Activated CD4-positive, alpha-beta T cell treated with anti-CD3 and anti-CD28 coated beads for 24 hours (primary cell): ENCODE data around the gene ATXN2.
A peak's percentile ranks its signal among the peaks of the same experiment; 100 is the strongest.

ENCODE experiments used
- DNase-seq, 2 donors: peaks; one replicate each; pipeline ENCODE4 v3.0.0-alpha.2; 2020; ENCODE audit warnings: low read depth in 2 of 2

Gene ATXN2

DNA sequence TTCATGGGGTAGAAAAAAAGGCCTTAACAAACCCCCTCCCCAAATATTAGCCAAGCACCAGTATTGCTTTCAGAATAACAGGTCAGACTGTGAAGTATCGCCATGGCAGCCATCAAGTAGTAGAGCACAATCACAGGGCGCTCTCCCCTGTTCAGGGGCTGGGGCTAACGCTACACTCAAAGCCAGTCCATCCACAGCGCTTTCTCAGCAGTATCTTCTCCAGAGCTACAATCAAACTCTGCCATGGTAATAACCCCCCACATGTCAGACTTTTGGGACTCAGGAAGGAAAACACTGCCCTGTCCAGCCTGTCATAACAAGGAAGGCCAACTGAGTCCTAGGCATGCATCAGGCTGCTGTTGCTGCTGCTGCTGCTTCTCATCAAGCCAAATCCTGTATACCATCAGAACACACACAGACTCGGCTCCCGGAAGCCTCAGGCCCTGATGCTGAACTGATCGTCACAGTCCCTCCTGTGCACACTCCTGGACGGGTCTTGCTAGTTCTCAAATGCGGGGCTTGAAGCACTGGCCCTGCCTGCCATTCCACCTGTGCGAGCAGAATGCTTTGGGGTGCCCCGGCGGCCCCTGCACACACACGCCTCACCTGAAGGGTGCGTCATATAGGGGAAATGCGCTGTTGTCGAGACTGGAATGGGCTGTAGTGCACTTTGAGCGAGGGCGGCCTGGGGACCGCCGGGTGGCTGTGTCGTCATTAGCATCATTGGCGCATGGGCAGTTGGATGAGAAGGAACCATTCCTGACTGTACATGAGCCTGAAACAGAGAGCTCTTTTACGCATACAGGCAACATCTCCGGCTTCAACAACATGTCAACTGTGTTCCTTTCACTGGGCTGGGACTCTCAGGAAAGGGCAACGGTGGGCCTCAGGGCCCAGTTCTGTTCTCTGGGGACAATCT, 145.8 kb downstream of the ATXN2 start:
- no peak for DNase-seq

DNA sequence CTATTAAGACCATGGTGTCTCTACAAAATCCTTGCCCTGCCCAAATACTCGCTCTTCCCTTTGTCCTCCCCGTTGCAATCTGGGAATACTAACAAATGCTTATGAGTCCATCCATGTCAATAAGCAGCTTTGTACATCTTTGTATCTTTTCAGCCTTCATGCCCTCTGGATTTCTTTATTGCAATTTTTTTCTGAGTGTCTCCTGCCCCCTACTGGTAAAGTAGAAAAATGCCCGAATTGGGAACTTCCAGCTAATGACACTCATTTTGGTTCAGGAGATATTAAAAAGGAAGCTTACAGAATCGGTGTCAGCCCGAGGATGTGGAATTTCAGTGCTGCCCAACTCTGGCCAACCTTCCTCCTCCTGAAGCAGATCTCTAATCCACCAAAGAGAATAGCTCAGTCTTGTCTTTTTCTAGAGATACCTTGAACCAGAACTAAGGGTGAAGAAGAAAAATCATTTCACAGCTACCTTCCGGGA, 147.4 kb downstream of the ATXN2 start:
- no peak for DNase-seq

DNA sequence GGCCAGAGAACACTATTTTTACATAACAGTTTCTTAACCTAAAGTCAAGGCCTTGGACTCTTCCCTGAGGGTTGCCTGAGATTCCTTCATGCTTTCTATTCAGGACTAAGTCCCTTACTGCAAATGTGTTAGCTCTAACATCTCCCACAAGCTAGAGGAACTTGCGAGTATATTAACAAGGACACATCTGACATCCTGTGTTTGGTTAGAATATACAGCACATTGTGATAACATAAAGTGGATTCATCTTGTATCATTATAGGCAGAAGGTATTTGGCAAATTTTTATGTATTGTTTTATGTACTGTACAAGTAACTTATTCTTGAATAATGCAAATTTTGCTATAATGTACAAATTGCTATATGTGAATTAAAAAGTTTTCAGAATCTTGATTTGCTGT, 147.9 kb downstream of the ATXN2 start:
- DNase-seq = no peak

DNA sequence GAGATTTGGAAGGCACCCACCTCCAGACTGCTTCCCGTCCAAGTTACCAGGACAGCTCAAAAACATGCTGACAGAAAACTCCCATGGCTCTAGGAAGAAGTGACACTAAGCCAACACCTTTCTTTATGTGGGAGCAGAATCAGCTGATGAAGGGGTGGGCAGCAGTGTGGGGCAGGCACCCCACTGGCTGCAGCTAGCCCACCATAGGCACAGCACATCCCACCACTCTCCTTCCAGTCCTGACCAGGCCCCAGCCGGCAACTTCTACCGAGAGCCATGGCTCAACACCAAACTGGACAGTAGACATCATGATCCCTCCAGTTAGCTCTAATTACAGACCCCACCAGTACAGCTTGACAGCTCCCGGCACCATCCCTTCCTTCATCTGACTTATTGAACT, 148.4 kb downstream of the ATXN2 start:
- no peak for DNase-seq

DNA sequence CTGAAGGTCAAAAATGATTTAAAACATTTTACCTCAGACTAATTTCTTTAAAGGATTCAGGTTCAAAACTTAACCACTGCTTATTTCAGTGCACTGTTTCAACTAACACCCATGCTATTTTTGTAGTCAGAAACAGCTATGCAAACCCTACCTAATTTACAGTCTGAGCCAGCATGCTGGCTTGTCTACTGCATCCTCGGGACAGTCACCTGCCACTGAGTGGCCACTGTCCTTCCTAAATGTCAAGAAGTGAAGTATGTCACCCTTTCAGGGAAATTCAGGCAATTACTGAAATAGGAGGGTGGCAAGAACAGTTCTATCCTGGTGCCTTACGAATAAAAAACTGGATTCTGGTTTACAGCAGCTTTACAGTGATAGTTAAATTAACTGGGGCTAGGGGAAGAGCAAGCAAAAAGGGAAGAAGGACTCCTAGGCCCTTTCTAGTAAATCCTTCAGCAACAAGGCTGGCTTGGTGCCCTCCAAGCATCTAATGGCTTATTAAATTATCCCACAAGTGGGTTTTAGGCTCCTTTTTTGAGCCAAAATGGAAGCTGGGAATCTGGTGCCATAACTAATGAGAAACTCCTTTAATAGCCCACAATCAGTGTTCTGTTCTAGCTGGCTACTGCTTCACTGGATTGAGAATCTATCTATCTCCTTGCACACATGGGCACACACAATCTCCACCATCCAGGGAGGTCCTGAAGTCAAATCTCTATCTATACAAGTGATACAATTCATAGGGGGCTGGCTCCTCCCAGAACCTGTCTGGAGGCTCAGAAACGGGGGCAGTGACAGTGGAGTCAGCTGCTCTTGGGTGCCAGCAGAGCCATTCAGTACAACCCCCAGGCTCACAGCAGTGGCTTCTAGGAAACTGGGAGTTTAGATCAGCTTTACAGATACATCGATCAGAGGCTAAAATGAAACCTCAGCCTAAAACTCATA, 150.0 kb downstream of the ATXN2 start:
- DNase-seq = no peak

GRCh38 chr12:111448266-111448830, 150.8 kb downstream of the ATXN2 start:
- DNase-seq = no peak

- no peak for DNase-seq
Measured at GRCh38 chr12:111447571-111448265, 151.4 kb downstream of the ATXN2 start.

GRCh38 chr12:111446631-111447570, 152.2 kb downstream of the ATXN2 start:
- DNase-seq = no peak

DNA sequence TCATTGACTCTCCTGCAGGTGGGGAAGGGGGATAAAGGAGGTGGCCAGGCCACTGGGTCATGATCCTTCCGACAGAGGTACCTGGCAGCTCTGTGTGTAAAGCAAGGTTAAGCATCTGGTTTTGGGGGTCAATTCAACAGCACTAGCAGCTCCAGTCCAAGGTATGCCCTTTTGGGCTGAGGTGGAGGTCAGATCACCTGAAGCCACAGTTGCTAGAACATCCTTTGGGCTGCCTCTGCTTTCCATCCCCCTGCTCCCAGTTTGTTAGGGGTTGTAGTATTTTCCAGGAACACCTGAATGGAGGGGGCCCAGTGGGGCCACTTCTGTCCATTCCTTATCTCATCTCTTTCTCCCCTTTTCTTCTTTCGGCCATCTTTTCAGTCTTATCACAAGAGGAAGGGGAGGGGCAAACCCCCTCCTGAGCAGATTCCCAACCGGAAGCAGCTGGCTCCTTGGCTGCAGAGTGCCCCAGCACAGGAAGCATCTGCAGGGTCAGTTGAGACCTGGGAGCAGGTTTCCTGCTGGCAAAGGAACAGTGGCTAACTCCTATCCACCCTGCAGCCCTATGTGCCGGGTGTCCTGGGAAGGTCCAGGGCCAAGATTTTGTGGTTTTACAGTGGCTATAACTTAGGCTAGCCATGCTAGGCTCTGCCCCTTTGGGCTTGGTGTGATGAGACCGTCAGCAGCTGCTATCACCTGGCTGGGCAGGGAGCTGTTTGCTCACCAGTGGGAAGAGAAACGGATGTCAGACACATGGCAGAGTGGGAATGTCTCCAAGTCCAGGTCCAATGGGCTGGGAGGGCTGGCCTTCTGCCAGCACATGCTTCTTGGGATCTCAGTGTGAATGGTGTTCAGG, 153.2 kb downstream of the ATXN2 start:
- no peak for DNase-seq

- DNase-seq = peak; percentile 75 to 79
Measured at GRCh38 chr12:111444925-111445725, 154.0 kb downstream of the ATXN2 start.

DNA sequence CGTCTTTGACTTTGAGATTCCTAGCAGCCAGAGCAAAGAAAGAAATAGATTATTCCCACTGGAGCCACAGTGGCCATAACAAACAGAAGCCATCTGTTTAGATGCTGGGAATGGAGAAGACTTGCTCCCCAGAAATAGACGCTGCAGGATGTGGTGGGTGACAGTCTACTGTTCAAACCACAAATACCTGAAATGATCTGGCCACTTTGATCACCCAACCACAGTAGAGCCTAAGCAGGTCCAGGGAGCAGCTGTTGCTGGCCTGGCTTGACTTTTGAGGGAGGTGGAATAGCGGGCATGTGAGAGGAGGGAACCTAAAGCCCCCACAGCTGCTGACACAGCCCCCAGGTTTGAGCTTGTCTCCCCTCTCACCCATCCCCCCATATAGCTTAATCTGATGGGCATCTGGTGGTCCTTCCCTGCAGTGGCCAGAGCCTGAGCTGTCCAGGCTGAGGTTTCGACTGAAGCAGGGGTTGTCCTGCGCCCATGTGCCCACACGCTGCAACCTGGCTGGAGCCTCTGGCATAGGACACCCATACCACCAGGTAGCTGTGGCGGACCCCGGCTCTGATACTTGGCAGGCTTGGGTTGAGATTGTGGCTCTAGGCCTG, 154.7 kb downstream of the ATXN2 start:
- DNase-seq = no peak

DNA sequence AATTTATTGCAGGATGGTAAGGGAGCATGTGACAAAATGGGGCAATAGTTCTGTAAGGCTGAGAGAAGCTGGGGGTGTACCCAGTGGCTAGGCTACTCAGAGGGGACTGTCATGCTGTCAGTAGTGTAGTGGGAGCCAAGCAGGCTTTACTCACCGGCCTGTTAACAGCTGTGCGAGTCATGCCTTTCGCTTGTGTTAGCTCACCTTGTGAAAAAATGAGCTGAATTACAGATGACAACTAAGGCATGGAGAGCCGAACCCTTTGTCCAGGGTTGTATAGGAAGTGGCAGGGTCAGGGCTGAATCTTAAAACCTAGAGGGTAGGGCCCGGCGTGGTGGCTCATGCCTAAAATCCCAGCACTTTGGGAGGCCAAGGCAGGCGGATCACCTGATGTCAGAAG, 155.5 kb downstream of the ATXN2 start:
- DNase-seq = no peak

- no peak for DNase-seq
Measured at GRCh38 chr12:111443086-111443485, 156.0 kb downstream of the ATXN2 start.

DNA sequence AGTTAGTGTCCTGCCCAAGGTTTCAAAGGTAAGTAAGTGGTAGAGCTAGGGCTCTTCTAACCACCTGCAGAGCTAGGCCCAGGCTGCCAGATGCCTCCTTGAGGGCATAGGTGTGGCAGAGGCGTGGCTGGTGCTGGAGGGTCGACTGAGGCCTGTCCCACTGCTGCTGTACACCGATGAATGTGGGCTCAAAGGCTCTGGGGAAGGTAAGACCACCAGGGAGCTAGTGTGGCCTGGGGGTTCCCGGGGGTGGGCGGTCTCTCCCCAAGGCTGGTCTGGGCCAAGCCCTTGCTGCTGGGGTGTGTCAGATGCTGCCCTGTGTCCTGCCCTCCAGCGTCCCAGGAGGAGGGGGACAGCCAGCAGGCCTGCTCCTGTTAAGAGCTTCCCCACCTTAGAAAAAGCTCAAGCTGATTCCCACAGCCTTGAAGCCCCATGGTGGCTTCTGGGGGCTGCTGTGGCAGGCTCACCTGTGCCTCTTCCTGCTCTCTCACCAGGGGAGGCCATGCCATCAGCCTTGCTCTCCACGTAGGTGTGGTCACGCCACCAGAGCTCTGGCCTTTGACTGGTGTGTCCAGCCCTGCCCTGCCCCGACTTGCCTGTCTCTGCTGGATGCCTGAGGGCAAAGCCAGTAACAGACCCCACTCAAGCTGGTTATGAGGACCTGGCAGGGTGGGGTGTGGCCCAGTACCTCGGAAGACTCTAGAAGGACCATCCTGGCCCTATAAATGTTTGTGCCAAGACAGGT, 156.6 kb downstream of the ATXN2 start:
- no peak for DNase-seq

DNA sequence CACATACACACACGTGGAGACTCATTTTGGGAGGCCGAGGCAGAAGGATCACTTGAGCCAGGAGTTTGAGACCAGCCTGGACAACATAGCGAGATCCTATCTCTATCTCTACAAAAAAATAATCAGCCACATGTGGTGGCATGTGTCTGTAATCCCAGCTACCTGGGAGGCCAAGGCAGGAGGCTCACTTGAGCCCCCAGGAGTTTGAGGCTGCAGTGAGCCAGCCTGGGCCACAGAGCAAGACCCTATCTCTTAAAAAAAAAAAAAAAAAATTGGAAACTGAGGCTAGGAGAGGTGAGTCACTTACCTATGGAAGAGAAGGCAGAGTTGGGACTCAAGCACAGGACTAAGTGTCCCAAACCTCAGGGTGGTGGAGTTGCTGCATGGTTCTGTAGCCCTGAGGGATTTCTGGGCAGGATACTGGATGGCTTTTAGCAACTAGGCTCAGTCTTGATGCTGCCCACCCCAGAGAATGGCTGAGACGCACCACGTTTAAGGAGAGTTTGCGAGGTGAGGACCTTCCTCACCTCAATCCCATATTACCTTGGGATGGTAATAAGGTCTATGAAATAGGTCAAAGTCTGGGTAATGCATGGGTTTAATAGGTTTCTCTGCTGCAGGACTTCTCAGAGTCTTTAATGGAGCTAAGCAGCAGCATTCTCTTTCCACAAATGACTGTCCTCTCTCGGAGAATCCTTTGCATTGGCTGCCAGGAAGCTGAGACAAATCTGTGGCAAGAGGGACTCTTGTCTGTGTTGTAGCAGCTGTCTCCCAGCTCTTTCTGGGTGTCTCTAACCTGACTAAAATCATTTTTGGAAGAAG, 157.8 kb downstream of the ATXN2 start:
- DNase-seq = no peak

- DNase-seq = no peak
Measured at GRCh38 chr12:111440631-111441030, 158.5 kb downstream of the ATXN2 start.

DNA sequence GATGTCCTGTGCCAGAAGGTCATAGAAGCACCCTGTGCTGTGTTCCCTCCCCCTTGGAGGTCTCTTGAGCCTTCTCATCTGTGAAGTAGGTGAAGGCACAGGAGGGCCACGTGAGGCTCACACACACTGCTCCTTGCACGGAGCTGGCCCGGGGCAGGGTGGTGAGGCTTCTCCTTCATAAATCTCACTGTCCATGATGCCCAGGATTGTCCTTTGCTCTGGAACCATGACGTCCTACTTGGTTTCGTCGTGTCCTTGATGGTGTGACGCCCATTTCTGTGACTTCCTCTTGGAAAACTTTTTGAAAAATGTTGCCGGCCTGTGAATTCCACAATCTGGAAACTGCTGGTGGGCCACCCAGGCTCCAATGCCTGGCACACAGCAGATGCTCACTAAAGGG, 159.0 kb downstream of the ATXN2 start:
- DNase-seq = no peak
